Measurements from ENCODE around the gene DAND5. TPM values are rescaled to one million over a fixed set of nuclear protein-coding genes. Genes with fewer than 3 reads are reported as not detected.

DAND5 gene
- total and polyA plus RNA-seq, 2 of the 13 experiments (the other 11 are each of a cell fraction or from before 2014, with no cell fraction given), result 0.04 TPM; not detected in 1

GRCh38 chr19:12984143-12984627, 14.8 kb downstream of the DAND5 start (continued):
- TF ChIP-seq NFE2L2 (IDR thresholded peaks at IDR 0.05; ENCODE audit: low read length) (no peak), ZNF619 (CRISPR knock-in tag; IDR thresholded peaks at IDR 0.05) (0 out of 2 replicates have a peak, but pooled peaks have one; percentile 30), ZNF138 (CRISPR knock-in tag; IDR thresholded peaks at IDR 0.05; ENCODE audit: low read depth) (no peak), JUNB (CRISPR knock-in tag; IDR thresholded peaks at IDR 0.05; ENCODE audit: borderline replicate concordance) (peak; percentile 63; the same call in 1 of the 2 replicates), ZBTB3 (CRISPR knock-in tag; IDR thresholded peaks at IDR 0.05; ENCODE audit: borderline replicate concordance, low read depth) (no peak), GABPA (IDR thresholded peaks at IDR 0.05; ENCODE audit: low read depth, low read length) (no peak), GABPA (CRISPR knock-in tag; IDR thresholded peaks at IDR 0.05; ENCODE audit: low read depth) (no peak), ZNF83 (CRISPR knock-in tag; IDR thresholded peaks at IDR 0.05; ENCODE audit: borderline replicate concordance) (0 out of 2 replicates have a peak, but pooled peaks have one; percentile 54), IKZF1 (IDR thresholded peaks at IDR 0.05) (0 out of 2 replicates have a peak, but pooled peaks have one; percentile 23)
- TF ChIP-seq, protein P1, sequence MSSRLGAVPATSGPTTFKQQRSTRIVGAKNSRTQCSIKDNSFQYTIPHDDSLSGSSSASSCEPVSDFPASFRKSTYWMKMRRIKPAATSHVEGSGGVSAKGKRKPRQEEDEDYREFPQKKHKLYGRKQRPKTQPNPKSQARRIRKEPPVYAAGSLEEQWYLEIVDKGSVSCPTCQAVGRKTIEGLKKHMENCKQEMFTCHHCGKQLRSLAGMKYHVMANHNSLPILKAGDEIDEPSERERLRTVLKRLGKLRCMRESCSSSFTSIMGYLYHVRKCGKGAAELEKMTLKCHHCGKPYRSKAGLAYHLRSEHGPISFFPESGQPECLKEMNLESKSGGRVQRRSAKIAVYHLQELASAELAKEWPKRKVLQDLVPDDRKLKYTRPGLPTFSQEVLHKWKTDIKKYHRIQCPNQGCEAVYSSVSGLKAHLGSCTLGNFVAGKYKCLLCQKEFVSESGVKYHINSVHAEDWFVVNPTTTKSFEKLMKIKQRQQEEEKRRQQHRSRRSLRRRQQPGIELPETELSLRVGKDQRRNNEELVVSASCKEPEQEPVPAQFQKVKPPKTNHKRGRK (CRISPR knock-in tag; IDR thresholded peaks at IDR 0.05), result peak; percentile 19; the same call in 1 of the 2 replicates

- ChIA-PET CTCF (ENCODE audit: low intra/inter-chr PET ratio, low total read pairs) (interaction anchor here (0.8 to 3.8 kb wide), 5 partner anchors 45 to 109 kb away, joined by 3 to 29 read pairs (median 3); no protein-coding TSS in a partner anchor), POLR2A (interaction anchor here (1.4 to 3.6 kb wide), 12 partner anchors 12 to 144 kb away, joined by 3 to 66 read pairs (median 8); partner anchors contain the start of gene NACC1)
- Histone ChIP-seq H3K27me3 (ENCODE audit: control insufficient read depth in 1 of 2, insufficient read depth in 2 of 2, low read length in 2 of 2) (peaks cover 0 to 5% of the 10 kb centered on the region in 2 experiments; a peak in 1 of 5 replicates), H3K9ac (ENCODE audit: insufficient read depth, low read depth, low read length) (peak overlapping the region; percentile 55), H3K27ac (ENCODE audit: extremely low read length, insufficient read depth, low read length) (peak overlapping the region; percentile 80), H4K20me1 (ENCODE audit: insufficient read depth, low read length) (no peaks in the 10 kb centered on the region), H2AFZ (ENCODE audit: low read length) (no peak overlapping the region), H3K36me3 (replicated peaks in 1 of 2; ENCODE audit: control insufficient read depth in 1 of 2, insufficient read depth in 2 of 2, low read length in 2 of 2) (no peaks in the 10 kb centered on the region), H3K4me1 (ENCODE audit: insufficient read depth, low read length) (peaks cover 60% of the 10 kb centered on the region), H3K9me3 (ENCODE audit: low read length) (no peaks in the 10 kb centered on the region), H3K79me2 (ENCODE audit: insufficient read depth, low read length) (no peaks in the 10 kb centered on the region), H3K4me2 (ENCODE audit: low read depth, low read length) (peak overlapping the region; percentile 98), H3K4me3 (replicated peaks in 1 of 3; ENCODE audit: insufficient read depth in 1 of 3, low read depth in 2 of 3, low read length in 3 of 3) (peak overlapping the region; percentile 21 to 76 (median 33); a peak in 5 of 6 replicates)
- in situ Hi-C loops (cut with HindIII; ENCODE audit: extremely low pct_ligation_motif_present, low pct_unique_long_range_greater_than_20kb), result loop anchor here (5.0 kb wide), 2 partner anchors 38 to 78 kb away; no protein-coding TSS in a partner anchor
- WGBS (ENCODE audit: low lambda C conversion rate), result 0% methylated on average over 1 of the region's 10 CpGs
- no peak for DNase-seq (ENCODE audit: low spot score)
- intact Hi-C loops (cut with micrococcal nuclease; ENCODE audit: unreplicated experiment), result loop anchor here (1.0 to 2.0 kb wide), 2 partner anchors 48 to 77 kb away; no protein-coding TSS in a partner anchor
- FAIRE-seq, result no peak
- no TSS peak for BruUV-seq (replicated peaks)
- peak; percentile 5 for ATAC-seq
- TF ChIP-seq, protein P2, sequence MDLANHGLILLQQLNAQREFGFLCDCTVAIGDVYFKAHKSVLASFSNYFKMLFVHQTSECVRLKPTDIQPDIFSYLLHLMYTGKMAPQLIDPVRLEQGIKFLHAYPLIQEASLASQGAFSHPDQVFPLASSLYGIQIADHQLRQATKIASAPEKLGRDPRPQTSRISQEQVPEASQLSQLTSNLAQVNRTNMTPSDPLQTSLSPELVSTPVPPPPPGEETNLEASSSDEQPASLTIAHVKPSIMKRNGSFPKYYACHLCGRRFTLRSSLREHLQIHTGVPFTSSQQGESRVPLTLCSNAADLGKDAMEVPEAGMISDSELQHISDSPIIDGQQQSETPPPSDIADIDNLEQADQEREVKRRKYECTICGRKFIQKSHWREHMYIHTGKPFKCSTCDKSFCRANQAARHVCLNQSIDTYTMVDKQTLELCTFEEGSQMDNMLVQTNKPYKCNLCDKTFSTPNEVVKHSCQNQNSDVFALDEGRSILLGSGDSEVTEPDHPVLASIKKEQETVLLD (CRISPR knock-in tag; IDR thresholded peaks at IDR 0.05; ENCODE audit: low read depth), result no peak
- TF ChIP-seq ZUFSP (CRISPR knock-in tag; IDR thresholded peaks at IDR 0.05; ENCODE audit: borderline replicate concordance) (no peak), ZNF747 (CRISPR knock-in tag; IDR thresholded peaks at IDR 0.05; ENCODE audit: borderline replicate concordance) (0 out of 2 replicates have a peak, but pooled peaks have one; percentile 17), MED1 (CRISPR knock-in tag; IDR thresholded peaks at IDR 0.05) (no peak), TFDP1 (CRISPR knock-in tag; IDR thresholded peaks at IDR 0.05; ENCODE audit: borderline replicate concordance) (no peak), ZNF230 (CRISPR knock-in tag; IDR thresholded peaks at IDR 0.05) (no peak)
Measured at GRCh38 chr19:12984683-12985048, 15.3 kb downstream of the DAND5 start.

Data from HepG2 (cell line).